Neuronal stem cell (in vitro differentiated cells): Measurements from ENCODE around the gene THEMIS2.
A peak's percentile ranks its signal among the peaks of the same experiment; 100 is the strongest.

Experiments used
- DNase-seq: peaks from one replicate; pipeline ENCODE4 v3.0.0-alpha.2; 2013; ENCODE audit warnings: low spot score
- H2AFZ ChIP-seq: one replicate; pipeline ENCODE4 v1.6.1; 2013; ENCODE audit warnings: mild to moderate bottlenecking, low read length, inconsistent platforms
- H2AK5ac ChIP-seq: 2 replicates; pipeline ENCODE4 v1.6.1; 2013; ENCODE audit warnings: low read depth, mild to moderate bottlenecking, inconsistent platforms, low read length, moderate library complexity, mixed read lengths
- H2BK120ac ChIP-seq: 2 replicates; pipeline ENCODE4 v1.6.1; 2013; ENCODE audit warnings: low read depth, mild to moderate bottlenecking, inconsistent platforms, low read length, moderate library complexity, mixed read lengths
- H2BK12ac ChIP-seq: one replicate; pipeline ENCODE4 v1.6.1; 2013; ENCODE audit warnings: low read length, inconsistent platforms
- H2BK15ac ChIP-seq: 2 replicates; pipeline ENCODE4 v1.6.1; 2013; ENCODE audit warnings: mild to moderate bottlenecking, low read length, inconsistent platforms, mixed read lengths
- H2BK5ac ChIP-seq: one replicate; pipeline ENCODE4 v1.6.1; 2013; ENCODE audit warnings: inconsistent platforms, mild to moderate bottlenecking, low read length, moderate library complexity
- H3K14ac ChIP-seq: one replicate; pipeline ENCODE4 v1.6.1; 2013; ENCODE audit warnings: low read length, inconsistent platforms
- H3K18ac ChIP-seq: 2 replicates; pipeline ENCODE4 v1.6.1; 2013; ENCODE audit warnings: low read length, inconsistent platforms
- H3K23ac ChIP-seq: 2 replicates; pipeline ENCODE4 v1.6.1; 2013; ENCODE audit warnings: low read depth, mild to moderate bottlenecking, mixed read lengths, low read length, inconsistent platforms; ENCODE audit not compliant: poor library complexity
- H3K27ac ChIP-seq: replicated peaks from 3 replicates; pipeline ENCODE4 v1.5.1; 2013; ENCODE audit warnings: low read length, inconsistent platforms
- H3K27me3 ChIP-seq, 3 experiments: 2 replicates each; pipeline ENCODE4 v1.6.1; 2013; ENCODE audit warnings: low read length in 3 of 3, mild to moderate bottlenecking in 2 of 3, inconsistent platforms in 1 of 3, low read depth in 1 of 3, mixed read lengths in 1 of 3, moderate library complexity in 1 of 3; ENCODE audit not compliant: control insufficient read depth in 3 of 3, insufficient read depth in 3 of 3
- H3K36me3 ChIP-seq, 2 donors: replicated peaks in 1 of 2; 2 replicates each; pipeline ENCODE4 v1.6.1; 2013; ENCODE audit warnings: low read length in 2 of 2; ENCODE audit not compliant: control insufficient read depth in 2 of 2, insufficient read depth in 2 of 2
- H3K4ac ChIP-seq: 2 replicates; pipeline ENCODE4 v1.6.1; 2013; ENCODE audit warnings: inconsistent platforms, mild to moderate bottlenecking, low read length, moderate library complexity
- H3K4me1 ChIP-seq, 2 donors: 1 replicate in 1 of 2; 2 replicates in 1 of 2; pipeline ENCODE4 v1.6.1; 2013; ENCODE audit warnings: low read length in 2 of 2, low read depth in 1 of 2; ENCODE audit not compliant: control insufficient read depth in 2 of 2, insufficient read depth in 1 of 2
- H3K4me2 ChIP-seq: one replicate; pipeline ENCODE4 v1.6.1; 2013; ENCODE audit warnings: mild to moderate bottlenecking, low read length, inconsistent platforms; ENCODE audit not compliant: insufficient read depth, poor library complexity, severe bottlenecking
- H3K4me3 ChIP-seq, 2 donors: 2 replicates each; pipeline ENCODE4 v1.5.1; 2013; ENCODE audit warnings: low read length in 2 of 2, mild to moderate bottlenecking in 2 of 2, inconsistent platforms in 1 of 2, moderate library complexity in 1 of 2
- H3K79me1 ChIP-seq: one replicate; pipeline ENCODE4 v1.6.1; 2013; ENCODE audit warnings: low read depth, mild to moderate bottlenecking, inconsistent platforms, low read length, moderate library complexity
- H3K9ac ChIP-seq: one replicate; pipeline ENCODE4 v1.6.1; 2013; ENCODE audit warnings: mild to moderate bottlenecking, low read depth, low read length, inconsistent platforms; ENCODE audit not compliant: poor library complexity
- H3K9me3 ChIP-seq, 2 donors: replicated peaks in 1 of 2; 2 replicates each; pipeline versions ENCODE3 to v1.6.1; 2013; ENCODE audit warnings: low read length in 2 of 2, mild to moderate bottlenecking in 2 of 2, inconsistent platforms in 1 of 2, low read depth in 1 of 2, mixed read lengths in 1 of 2, moderate library complexity in 1 of 2; ENCODE audit not compliant: control insufficient read depth in 2 of 2, insufficient read depth in 1 of 2
- H4K8ac ChIP-seq: one replicate; pipeline ENCODE4 v1.6.1; 2013; ENCODE audit warnings: low read depth, mild to moderate bottlenecking, inconsistent platforms, low read length, moderate library complexity
- H4K91ac ChIP-seq: one replicate; pipeline ENCODE4 v1.6.1; 2013; ENCODE audit warnings: low read length, low read depth, mild to moderate bottlenecking, inconsistent platforms; ENCODE audit not compliant: poor library complexity
- WGBS, 2 donors: extraction: QIAGEN DNeasy Blood & Tissue Kit; methylation state at CpG; one replicate each; pipeline ENCODE4 v1.1.7; 2013; ENCODE audit warnings: missing lambda C conversion rate in 2 of 2, mixed read lengths in 1 of 2; ENCODE audit not compliant: insufficient read length in 2 of 2, insufficient replicate concordance in 1 of 2; ENCODE audit errors: extremely low coverage in 2 of 2; 5-methylcytosine and 5-hydroxymethylcytosine counted together

THEMIS2 gene

DNA sequence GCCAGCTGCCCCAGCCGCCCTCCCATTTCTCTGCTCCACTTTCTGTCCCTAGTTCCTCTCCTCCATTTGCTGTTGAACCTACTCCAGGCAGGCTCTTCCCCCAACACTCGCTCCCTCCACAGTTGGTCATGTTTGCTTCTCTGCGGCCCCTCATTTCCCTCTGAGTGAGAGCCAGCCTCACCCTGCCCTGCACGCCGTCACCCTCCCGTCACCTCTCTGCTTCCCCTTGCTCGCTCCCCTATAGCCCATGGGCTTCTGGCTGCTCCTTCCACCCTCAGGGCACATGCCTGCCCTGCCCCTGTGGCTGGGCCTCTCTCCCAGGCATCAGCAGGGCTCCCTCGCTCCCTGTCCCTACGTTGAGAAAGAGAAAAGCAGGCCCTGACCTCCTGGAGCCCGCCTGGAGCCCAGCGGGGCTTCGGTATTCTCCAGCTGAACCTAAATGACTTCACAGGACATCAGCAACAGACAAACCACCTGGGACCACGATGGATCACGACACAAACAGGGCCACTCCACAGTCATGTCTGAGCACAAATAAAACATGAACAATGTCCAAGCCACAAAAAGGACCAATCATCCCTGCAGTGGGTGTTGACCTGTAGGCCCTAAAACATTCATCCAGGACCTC lies 13.3 kb upstream of the THEMIS2 start:
- Histone ChIP-seq H3K27me3 (no peaks in the 10 kb centered on the region), H3K4ac (peak overlapping the region; percentile 23), H3K14ac (peak overlapping the region; percentile 71), H3K4me2 (no peak overlapping the region), H2BK120ac (peak overlapping the region; percentile 72), H4K91ac (peak overlapping the region; percentile 7), H3K27ac (no peak overlapping the region), H3K18ac (peak overlapping the region; percentile 59), H4K8ac (no peak overlapping the region), H3K36me3 (no peaks in the 10 kb centered on the region), H3K4me3 (no peak overlapping the region), H3K9me3 (no peaks in the 10 kb centered on the region), H3K23ac (no peak overlapping the region), H3K9ac (no peak overlapping the region), H2AFZ (peak overlapping the region; percentile 73), H2AK5ac (peak overlapping the region; percentile 70), H2BK5ac (no peak overlapping the region), H2BK15ac (peak overlapping the region; percentile 91), H3K79me1 (no peaks in the 10 kb centered on the region), H3K4me1 (peaks cover 6 to 14% of the 10 kb centered on the region in 2 donors), H2BK12ac (no peak overlapping the region)
- no CpG with 5 or more reads among the region's 14 CpGs for WGBS, 2 donors
- DNase-seq = no peak

GRCh38 chr1:27861436-27861835 lies 10.9 kb upstream of the THEMIS2 start:
- Histone ChIP-seq H4K91ac (no peak overlapping the region), H3K18ac (no peak overlapping the region), H3K9ac (no peak overlapping the region), H3K4ac (no peak overlapping the region), H2BK12ac (no peak overlapping the region), H3K9me3 (no peaks in the 10 kb centered on the region), H3K79me1 (no peaks in the 10 kb centered on the region), H2BK5ac (no peak overlapping the region), H3K4me1 (peaks cover 6 to 14% of the 10 kb centered on the region in 2 donors), H3K27me3 (no peaks in the 10 kb centered on the region), H3K4me3 (no peak overlapping the region), H3K23ac (no peak overlapping the region), H4K8ac (no peak overlapping the region), H2AK5ac (no peak overlapping the region), H3K4me2 (no peak overlapping the region), H2BK120ac (no peak overlapping the region), H3K14ac (no peak overlapping the region), H3K27ac (no peak overlapping the region), H2AFZ (no peak overlapping the region), H3K36me3 (no peaks in the 10 kb centered on the region), H2BK15ac (no peak overlapping the region)
- WGBS, 2 donors = no CpG with 5 or more reads among the region's 10 CpGs
- DNase-seq = no peak

DNA sequence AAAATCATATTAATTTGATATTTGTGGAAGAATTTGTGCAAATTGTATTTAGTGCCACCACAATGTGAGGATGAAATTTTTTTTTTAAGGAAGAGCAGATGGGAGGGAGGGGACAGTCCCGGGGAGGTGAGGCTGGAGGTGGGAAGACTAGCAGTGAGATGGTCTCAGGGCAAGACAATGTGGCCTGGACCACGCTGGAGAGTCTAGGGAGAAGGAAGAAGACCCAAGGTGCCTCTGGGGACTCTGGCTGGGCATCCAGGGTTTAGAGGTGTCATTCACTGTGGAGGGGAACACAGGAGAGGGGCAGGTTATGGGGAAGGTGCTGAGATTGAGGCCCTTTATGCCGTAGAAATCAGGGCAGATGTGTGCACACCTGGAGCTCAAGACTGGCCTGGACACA lies 10.3 kb upstream of the THEMIS2 start:
- Histone ChIP-seq H4K8ac (no peak overlapping the region), H2BK5ac (no peak overlapping the region), H3K23ac (peak overlapping the region; percentile 25), H3K4me1 (peaks cover 6 to 14% of the 10 kb centered on the region in 2 donors), H3K9me3 (no peaks in the 10 kb centered on the region), H3K18ac (no peak overlapping the region), H2AK5ac (peak overlapping the region; percentile 91), H3K27me3 (no peaks in the 10 kb centered on the region), H2BK120ac (no peak overlapping the region), H3K27ac (no peak overlapping the region), H3K36me3 (no peaks in the 10 kb centered on the region), H3K9ac (no peak overlapping the region), H2AFZ (peak overlapping the region; percentile 83), H3K4ac (no peak overlapping the region), H3K79me1 (no peaks in the 10 kb centered on the region), H2BK15ac (peak overlapping the region; percentile 30), H3K4me2 (no peak overlapping the region), H3K14ac (no peak overlapping the region), H2BK12ac (no peak overlapping the region), H4K91ac (no peak overlapping the region), H3K4me3 (no peak overlapping the region)
- DNase-seq = no peak
- WGBS, 2 donors = no CpG with 5 or more reads among the region's 3 CpGs

- Histone ChIP-seq H2BK12ac (no peak overlapping the region), H3K4me3 (no peak overlapping the region)
These were observed 9.4 kb upstream of the THEMIS2 start for GRCh38 chr1:27862671-27863537.

More at GRCh38 chr1:27862671-27863537, 9.4 kb upstream of the THEMIS2 start:
- Histone ChIP-seq H3K4me2 (no peak overlapping the region), H4K91ac (no peak overlapping the region), H2BK120ac (no peak overlapping the region), H3K18ac (peak overlapping the region; percentile 70), H2BK5ac (no peak overlapping the region), H2AFZ (peak overlapping the region; percentile 83), H2BK15ac (no peak overlapping the region), H3K9ac (no peak overlapping the region), H2AK5ac (peak overlapping the region; percentile 3), H3K23ac (no peak overlapping the region), H3K36me3 (no peaks in the 10 kb centered on the region), H3K27ac (no peak overlapping the region), H3K79me1 (no peaks in the 10 kb centered on the region), H3K4me1 (peaks cover 6 to 14% of the 10 kb centered on the region in 2 donors), H3K14ac (peak overlapping the region; percentile 1), H4K8ac (no peak overlapping the region), H3K9me3 (no peaks in the 10 kb centered on the region), H3K27me3 (no peaks in the 10 kb centered on the region), H3K4ac (no peak overlapping the region)
- WGBS, 2 donors = no CpG with 5 or more reads among the region's 9 CpGs
- no peak for DNase-seq
